NCI-H1092 treated with DMSO at 0.1 percent for 48 hours (cell line): ENCODE data around the gene KDM2B.
"Not testable (repeated sequence)": the region's sequence is repeated elsewhere in the genome, so short reads cannot be mapped to it uniquely, and the experiment has no call there.

ENCODE experiments used
- DNase-seq: peaks from one replicate; lab custom pipeline; 2025; lab: John Stamatoyannopoulos, UW

The KDM2B gene

DNA sequence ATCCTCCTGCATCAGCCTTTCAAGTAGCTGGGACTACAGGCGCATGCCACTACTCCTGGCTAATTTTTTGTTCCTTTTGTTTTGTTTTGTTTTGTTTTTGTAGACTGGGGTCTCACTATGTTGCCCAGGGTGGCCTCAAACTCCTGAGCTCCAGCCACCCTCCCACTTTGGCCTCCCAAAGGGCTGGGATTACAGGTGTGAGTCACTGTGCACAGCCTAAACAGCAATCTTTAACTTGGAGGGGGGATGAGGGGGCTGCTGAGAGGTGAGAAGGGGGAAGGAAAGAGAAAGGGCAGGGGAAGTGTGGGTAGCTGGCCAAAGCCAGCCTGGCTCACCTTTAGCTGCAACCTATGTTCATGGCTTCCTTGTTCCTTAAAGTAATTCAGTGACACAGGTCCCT lies 77.4 kb downstream of the KDM2B start:
- DNase-seq, result no peak

- no peak for DNase-seq
Observed at GRCh38 chr12:121501946-121502345, 78.9 kb downstream of the KDM2B start.

GRCh38 chr12:121499929-121500793 lies 80.7 kb downstream of the KDM2B start:
- peak; percentile 18 for DNase-seq

- no peak for DNase-seq
Observed at GRCh38 chr12:121495746-121496145, 85.1 kb downstream of the KDM2B start.

GRCh38 chr12:121494093-121494787 lies 86.6 kb downstream of the KDM2B start:
- DNase-seq, result peak; percentile 1

DNA sequence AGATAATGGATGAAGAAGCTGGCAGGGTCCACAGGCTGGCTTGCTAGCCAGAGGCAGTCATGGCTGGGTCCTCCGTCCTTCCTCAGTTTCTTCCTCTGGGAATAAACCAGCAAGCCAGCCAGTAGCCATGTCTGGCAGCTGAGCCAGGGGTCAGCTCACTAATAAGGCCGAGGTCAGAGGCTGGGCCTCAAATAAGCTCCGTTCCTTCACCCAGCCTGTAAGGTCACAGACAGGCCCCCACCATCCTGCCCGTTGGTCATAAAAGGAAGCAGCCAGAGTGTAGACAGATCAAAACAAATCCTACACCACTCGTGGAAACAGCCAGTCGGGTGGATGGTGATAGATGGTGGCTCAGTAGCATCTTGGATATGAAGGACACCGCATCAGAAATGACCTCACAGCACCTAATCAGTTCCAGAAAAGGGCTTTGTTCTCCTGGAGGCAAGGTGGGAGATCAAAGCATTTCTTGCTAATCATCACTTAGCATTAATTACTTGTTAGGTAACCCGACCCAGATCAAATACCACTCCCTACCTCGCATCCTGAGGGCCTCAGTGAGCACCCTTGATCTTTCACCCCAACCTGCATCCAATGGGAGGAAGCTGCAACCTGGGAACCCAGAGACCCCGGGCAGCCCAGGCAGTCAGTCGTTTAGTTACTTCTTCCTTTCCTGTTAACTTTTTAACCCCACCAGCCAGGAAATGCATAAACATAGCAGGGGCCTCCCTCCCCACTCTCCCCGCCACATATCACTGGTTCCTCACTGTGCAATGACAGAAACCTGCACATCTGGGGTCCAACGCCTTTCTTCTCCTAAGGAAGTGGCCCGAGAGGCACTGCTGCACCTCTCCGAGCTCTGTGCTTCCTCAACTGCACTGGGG lies 90.2 kb downstream of the KDM2B start:
- DNase-seq, result no peak

- DNase-seq, result no peak
Observed at GRCh38 chr12:121489874-121490273, 90.9 kb downstream of the KDM2B start.

DNA sequence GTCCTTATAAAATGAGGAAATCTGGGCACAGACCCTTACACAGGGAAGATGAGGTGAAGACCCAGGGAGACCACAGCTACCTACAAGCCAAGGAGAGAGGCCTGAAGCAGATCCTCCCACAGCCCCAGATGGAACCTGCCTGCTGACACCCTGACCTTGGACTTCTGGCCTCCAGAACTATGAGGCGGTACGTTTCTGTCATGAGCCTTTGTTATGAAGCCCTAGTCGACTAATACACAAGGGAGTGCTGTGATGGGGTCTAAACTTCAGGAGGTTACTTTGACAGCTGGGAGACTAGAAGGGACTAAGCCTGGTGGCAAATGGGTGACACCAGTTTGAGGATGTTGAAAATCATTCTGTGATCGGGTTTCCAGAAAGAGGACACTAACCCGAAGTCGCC lies 95.9 kb downstream of the KDM2B start:
- no peak for DNase-seq

GRCh38 chr12:121484564-121484963 lies 96.3 kb downstream of the KDM2B start:
- DNase-seq, result not testable (repeated sequence)

- no peak for DNase-seq
Observed at GRCh38 chr12:121483949-121484348, 96.9 kb downstream of the KDM2B start.

DNA sequence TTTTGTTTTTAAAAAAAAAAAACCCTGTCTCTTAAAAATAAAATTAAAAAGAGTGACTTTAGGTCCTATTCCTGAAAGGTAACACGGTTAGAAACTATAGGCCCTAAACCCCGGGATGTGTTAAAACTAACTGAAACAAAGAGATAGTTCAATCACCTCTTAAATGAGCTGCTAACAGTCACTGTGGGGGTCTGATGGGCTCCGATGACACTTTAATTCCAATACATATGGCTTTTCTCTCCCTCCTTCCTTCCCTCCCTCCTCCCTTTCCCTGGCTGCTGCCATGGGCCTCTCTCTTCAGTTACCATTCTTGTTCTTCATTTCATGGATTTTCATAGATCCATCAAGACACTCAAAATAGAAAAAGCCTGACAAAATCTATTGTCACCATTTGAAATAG lies 104.3 kb downstream of the KDM2B start:
- DNase-seq, result no peak

- DNase-seq, result no peak
Observed at GRCh38 chr12:121475279-121475678, 105.5 kb downstream of the KDM2B start.

DNA sequence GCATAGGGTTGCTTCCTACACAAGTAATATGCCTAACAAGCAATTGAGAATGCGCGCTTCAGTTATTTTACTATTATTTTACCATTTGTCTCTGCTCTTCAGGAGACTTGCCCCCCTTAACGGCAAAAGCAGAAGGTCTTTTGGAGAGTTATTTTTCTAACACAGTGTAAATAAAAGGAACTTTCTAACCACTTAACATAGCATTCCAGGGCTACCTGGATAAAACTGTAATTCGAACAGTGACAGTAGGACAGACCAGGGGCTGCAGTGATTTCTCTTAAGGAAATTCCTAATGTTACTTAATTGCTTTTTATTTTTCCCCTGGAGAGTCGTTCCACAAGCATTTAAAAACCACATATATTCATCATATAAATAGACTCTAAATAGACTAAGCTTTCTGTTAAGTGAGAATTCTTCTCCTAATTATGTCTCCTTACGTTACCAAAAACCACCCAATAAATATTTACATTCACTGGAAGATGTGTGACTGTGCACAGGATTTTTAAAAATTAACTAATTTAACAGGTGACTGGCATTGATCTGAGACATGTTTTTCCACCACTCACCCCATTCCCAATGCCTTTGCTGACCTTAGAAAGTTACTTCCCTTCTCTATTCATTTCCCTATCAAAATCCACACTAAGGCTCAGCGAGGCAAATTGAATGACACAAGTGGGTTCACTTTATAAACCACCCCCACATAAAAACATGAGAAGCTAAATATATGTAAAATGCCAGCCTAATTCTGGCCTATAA lies 108.5 kb downstream of the KDM2B start:
- no peak for DNase-seq

- no peak for DNase-seq
Observed at GRCh38 chr12:121470751-121471150, 110.1 kb downstream of the KDM2B start.

DNA sequence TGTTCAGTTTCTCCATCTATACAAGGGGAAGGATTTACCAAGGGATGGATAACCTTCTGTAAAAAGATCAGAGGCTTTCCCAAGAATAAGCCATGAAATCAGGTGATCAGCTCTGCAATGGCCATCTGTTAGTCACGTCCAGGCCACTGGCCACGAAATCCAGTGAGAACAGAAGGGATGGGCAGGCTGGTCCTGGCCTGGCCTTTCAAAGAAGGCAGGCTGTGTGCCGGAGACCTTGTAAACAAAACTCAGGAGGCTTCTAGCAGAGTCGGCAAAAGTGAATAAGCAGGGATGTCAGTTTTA lies 112.4 kb downstream of the KDM2B start:
- DNase-seq, result no peak

DNA sequence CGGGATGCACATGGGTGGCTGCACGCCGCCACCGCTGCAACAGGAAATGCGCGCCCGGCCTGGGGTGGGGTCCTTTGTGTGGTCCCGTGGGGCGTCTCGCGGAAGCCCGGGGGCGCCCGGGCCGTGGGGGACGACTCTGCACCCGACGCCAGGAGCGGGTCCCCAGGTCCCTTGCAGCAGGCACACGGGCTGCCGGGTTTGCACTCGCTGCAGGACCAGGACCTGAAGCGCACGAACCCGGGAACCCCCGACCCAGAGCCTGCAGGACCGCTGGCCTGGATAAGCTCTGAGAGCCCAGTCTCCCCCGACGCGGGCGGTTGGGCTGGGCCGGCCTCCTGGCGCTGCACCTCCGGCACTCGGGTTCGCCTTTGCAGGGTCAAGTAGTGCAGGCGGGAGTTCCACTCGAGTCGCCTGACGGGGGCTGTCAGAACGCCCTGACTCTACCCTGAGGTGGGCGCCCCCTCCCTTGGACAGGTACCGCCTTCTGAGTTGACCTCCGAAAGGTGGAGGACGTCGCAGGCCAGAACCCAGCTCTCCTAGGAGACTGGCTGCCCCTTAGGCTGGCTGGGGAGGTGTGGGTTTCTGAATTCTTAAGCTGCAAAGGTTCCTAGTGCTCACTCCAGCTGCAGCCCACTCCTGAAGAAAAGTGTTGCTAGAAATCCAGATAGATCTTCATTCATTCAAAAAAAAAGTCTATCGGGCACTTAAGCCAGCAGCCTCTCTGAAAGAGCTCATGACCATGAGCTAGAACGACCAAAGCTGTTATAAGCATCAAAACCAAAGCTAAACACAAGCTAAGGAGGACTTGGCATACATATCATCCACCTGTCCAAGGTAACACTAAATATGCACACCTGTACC lies 113.0 kb downstream of the KDM2B start:
- DNase-seq, result peak; percentile 4

- DNase-seq, result peak; percentile 70
Observed at GRCh38 chr12:121466794-121467637, 113.8 kb downstream of the KDM2B start.

GRCh38 chr12:121465921-121466793 lies 114.7 kb downstream of the KDM2B start:
- no peak for DNase-seq

DNA sequence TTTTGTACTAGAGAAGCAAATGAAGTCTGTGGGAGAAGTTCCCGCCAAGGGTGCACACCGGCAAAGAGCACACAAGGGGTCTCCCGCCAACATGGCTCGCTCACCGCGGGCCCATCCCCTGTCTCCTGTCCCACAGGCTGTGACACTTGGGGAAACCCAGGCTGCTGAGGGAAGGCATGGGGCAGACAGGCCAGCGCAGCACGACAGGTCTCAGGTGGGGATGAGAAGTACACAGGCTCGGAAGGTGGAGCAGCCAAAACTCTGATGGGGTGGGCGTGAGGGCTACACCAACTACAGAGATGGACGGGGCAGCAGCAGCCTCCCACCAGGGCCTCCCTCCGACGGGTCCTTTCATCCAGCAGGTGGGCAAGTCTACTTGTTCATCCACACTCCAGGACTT lies 116.5 kb downstream of the KDM2B start:
- no peak for DNase-seq
